ENCODE measurements around the gene USP24. TPM values are rescaled to one million over a fixed set of nuclear protein-coding genes. Genes with fewer than 3 reads are reported as not detected.

The USP24 gene
- polyA plus RNA-seq, 1 donor (not counting 4 experiments of a cell fraction or from before 2014, with no cell fraction given): 22.5 TPM

DNA sequence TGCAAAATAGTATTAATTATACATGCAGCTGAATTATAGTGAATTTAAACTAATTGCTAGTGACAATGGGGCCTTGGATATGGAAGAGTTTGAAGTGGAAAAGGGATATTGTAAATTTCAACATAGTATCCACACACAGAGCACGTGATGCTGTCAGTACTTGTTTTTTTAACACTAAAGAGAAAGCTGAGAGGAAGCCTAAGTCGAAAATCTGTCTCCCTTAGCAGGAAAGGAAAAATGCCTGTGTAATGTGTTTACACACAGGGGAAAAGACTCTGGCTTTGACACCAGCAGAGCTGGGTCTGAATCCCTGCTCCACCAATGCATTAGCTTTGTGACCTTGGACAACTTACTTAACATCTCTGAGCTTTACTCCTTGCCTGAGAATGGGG, 133.3 kb downstream of the USP24 start:
- Histone ChIP-seq H3K27ac (ENCODE audit: control insufficient read depth, insufficient read depth, low read length) (peak overlapping the region; percentile 51), H3K79me2 (ENCODE audit: control insufficient read depth, insufficient read depth, low read length) (no peaks in the 10 kb centered on the region), H3K9me1 (ENCODE audit: control insufficient read depth, extremely low read depth, insufficient read depth, low read length) (no peaks in the 10 kb centered on the region), H3K4me1 (ENCODE audit: control insufficient read depth, extremely low read depth, insufficient read depth, low read length) (peaks cover 16% of the 10 kb centered on the region), H3K36me3 (ENCODE audit: control insufficient read depth in 2 of 2, extremely low read depth in 1 of 2, insufficient read depth in 2 of 2, low read length in 2 of 2) (peaks cover 27 to 47% of the 10 kb centered on the region in 2 experiments), H4K20me1 (ENCODE audit: control insufficient read depth, extremely low read depth, insufficient read depth, low read length) (no peaks in the 10 kb centered on the region), H3K27me3 (ENCODE audit: control insufficient read depth, extremely low read depth, insufficient read depth, low read length) (no peaks in the 10 kb centered on the region), H3K4me2 (ENCODE audit: control insufficient read depth, extremely low read depth, insufficient read depth, low read depth, low read length) (no peak overlapping the region), H3K9me3 (ENCODE audit: control insufficient read depth, low read depth, low read length) (no peaks in the 10 kb centered on the region), H2AFZ (ENCODE audit: control insufficient read depth, low read length) (no peak overlapping the region), H3K9ac (ENCODE audit: control insufficient read depth, extremely low read depth, insufficient read depth, low read length) (no peak overlapping the region), H3K4me3 (ENCODE audit: control insufficient read depth in 2 of 3, extremely low read depth in 1 of 3, insufficient read depth in 2 of 3, low read depth in 1 of 3, low read length in 3 of 3) (no peak overlapping the region)
- dilution Hi-C loops (cut with MboI; ENCODE audit: extremely low pct_ligation_motif_present, low sequenced_read_pairs): no loop called here
- TF ChIP-seq EZH2 (IDR thresholded peaks at IDR 0.05; ENCODE audit: low read length) (no peak), CTCF (optimal IDR thresholded peaks at IDR 0.05 in 1 of 3, IDR thresholded peaks at IDR 0.05 in 1 of 3, conservative IDR thresholded peaks at IDR 0.05 in 1 of 3; ENCODE audit: extremely low read depth in 1 of 3, insufficient read depth in 2 of 3, low read length in 3 of 3) (no peak)
- FAIRE-seq (peak; percentile 62), DNase-seq (ENCODE audit: low read depth, low spot score) (no peak)

- Histone ChIP-seq H3K4me3 (ENCODE audit: control insufficient read depth in 2 of 3, extremely low read depth in 1 of 3, insufficient read depth in 2 of 3, low read depth in 1 of 3, low read length in 3 of 3) (no peak overlapping the region), H3K27me3 (ENCODE audit: control insufficient read depth, extremely low read depth, insufficient read depth, low read length) (no peaks in the 10 kb centered on the region), H2AFZ (ENCODE audit: control insufficient read depth, low read length) (no peak overlapping the region), H3K27ac (ENCODE audit: control insufficient read depth, insufficient read depth, low read length) (peak overlapping the region; percentile 51), H3K9me3 (ENCODE audit: control insufficient read depth, low read depth, low read length) (no peaks in the 10 kb centered on the region), H3K9me1 (ENCODE audit: control insufficient read depth, extremely low read depth, insufficient read depth, low read length) (no peaks in the 10 kb centered on the region), H3K4me1 (ENCODE audit: control insufficient read depth, extremely low read depth, insufficient read depth, low read length) (peaks cover 16% of the 10 kb centered on the region), H3K36me3 (ENCODE audit: control insufficient read depth in 2 of 2, extremely low read depth in 1 of 2, insufficient read depth in 2 of 2, low read length in 2 of 2) (peaks cover 29 to 52% of the 10 kb centered on the region in 2 experiments), H3K79me2 (ENCODE audit: control insufficient read depth, insufficient read depth, low read length) (no peaks in the 10 kb centered on the region), H4K20me1 (ENCODE audit: control insufficient read depth, extremely low read depth, insufficient read depth, low read length) (no peaks in the 10 kb centered on the region), H3K4me2 (ENCODE audit: control insufficient read depth, extremely low read depth, insufficient read depth, low read depth, low read length) (peak overlapping the region; percentile 12), H3K9ac (ENCODE audit: control insufficient read depth, extremely low read depth, insufficient read depth, low read length) (no peak overlapping the region)
- no peak for TF ChIP-seq EZH2 (IDR thresholded peaks at IDR 0.05; ENCODE audit: low read length)
- TF ChIP-seq CTCF (optimal IDR thresholded peaks at IDR 0.05 in 1 of 3, IDR thresholded peaks at IDR 0.05 in 1 of 3, conservative IDR thresholded peaks at IDR 0.05 in 1 of 3; ENCODE audit: extremely low read depth in 1 of 3, insufficient read depth in 2 of 3, low read length in 3 of 3): no peak
- FAIRE-seq: peak; percentile 83
- dilution Hi-C loops (cut with MboI; ENCODE audit: extremely low pct_ligation_motif_present, low sequenced_read_pairs): no loop called here
- peak; percentile 45 for DNase-seq (ENCODE audit: low read depth, low spot score)
Observed at GRCh38 chr1:55081188-55081904, 133.8 kb downstream of the USP24 start.

Measured in keratinocyte (primary cell).